Limb (tissue), 2 donors: ENCODE measurements around the gene MEF2B.

ENCODE experiments used
- DNase-seq, 2 donors: peaks; one replicate each; pipeline ENCODE4 v3.0.0-alpha.2; 2016; ENCODE audit errors: extremely low spot score in 2 of 2

MEF2B gene

GRCh38 chr19:19098703-19099632 is 71.1 kb downstream of the MEF2B start:
- DNase-seq = no peak

DNA sequence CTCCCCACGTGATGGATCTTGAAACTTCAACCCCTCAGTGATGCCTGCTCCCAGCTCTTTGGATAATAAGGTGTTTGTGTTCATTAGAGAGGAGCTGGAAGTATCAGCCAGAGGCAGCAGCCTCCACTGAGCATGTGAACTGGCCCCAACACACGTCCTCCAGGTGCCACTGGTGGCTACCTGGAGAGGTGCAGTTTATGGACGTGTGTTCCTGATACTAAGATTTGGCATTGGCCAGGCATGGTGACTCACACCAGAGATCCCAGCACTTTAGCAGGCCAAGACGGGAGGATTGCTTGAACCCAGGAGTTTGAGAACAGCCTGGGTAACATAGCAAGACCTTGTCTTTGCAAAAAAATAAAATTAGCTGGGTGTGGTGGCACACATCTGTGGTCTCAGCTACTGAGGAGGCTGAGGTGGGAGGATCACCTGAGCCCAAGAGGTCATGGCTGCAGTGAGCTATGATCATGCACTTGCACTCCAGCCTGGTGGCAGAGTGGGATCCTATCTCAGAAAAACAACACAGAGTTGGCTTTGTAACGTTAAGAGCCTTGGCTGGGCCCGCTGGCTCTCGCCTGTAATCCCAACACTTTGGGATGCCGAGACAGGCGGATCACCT is 71.9 kb downstream of the MEF2B start:
- DNase-seq = no peak

- no peak for DNase-seq
Measured at GRCh38 chr19:19096641-19097627, 73.1 kb downstream of the MEF2B start.

DNA sequence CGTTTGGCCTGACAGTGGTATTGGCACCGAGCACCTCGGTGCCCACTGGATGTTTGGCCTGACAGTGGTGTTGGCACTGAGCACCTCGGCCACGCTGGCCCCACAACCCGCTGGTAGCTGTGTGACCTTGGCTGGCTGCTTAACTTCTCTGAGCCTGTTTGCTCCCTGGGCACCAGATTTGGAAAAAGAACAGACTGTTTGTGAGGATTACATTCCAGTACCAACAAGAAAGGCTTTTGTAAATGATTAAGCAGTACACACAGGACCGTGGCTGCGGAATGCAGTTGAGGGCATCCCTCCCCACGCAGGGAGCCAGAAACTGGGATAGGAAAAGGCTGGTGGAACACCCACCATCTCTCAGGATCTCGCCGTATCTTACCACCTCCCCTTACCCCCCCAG is 74.4 kb downstream of the MEF2B start:
- no peak for DNase-seq
